ENCODE results near the gene TH.

DNA sequence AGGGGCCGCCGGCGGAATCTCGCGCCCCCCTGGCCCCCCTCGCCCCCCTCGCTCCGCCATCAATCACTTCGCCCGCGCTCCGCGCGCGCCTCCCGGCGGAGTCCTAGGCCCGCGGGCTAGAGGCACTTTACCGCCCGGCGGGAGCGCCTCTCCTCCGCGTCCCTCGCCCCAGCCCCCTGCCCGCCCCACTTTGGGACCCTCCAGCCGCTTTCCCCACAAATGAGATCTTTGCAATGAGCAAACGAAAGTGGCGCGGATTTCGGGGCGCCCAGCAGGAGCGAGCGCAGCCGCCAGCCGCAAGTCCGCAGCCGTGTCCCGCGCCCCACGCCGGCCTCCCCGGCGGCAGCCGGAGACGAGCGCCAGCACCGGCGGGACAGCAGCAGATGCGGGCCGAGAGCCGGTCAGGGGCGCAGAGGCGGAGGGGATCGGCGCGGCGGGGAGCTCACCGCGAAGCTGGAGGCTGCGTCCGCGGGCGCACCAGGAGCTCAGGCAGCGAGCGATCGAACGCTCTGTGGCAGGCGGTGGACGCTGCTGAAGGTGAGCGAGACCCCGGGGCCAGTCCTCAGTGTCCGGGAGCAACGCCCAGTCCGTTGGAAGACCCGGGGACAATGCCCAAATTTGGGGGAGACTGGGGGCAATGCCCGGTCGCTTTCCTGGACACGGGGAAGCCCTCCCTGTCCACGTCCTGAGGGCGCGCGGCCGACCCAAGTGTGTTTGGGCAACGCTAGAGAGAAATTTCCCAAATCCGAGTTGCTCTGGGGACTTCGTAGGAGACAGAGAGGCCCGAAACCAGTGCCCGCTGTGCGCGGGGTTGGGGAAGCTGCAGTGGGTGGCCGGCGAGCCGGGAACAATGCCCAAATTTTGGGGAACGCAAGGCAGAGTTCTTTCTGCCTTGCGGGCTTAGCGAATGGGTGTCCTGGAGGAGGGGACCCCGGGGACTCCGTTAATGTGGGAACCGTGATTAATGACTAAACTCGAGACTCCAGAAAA is 30.9 kb downstream of the TH start:
- TF ChIP-seq, protein P1, sequence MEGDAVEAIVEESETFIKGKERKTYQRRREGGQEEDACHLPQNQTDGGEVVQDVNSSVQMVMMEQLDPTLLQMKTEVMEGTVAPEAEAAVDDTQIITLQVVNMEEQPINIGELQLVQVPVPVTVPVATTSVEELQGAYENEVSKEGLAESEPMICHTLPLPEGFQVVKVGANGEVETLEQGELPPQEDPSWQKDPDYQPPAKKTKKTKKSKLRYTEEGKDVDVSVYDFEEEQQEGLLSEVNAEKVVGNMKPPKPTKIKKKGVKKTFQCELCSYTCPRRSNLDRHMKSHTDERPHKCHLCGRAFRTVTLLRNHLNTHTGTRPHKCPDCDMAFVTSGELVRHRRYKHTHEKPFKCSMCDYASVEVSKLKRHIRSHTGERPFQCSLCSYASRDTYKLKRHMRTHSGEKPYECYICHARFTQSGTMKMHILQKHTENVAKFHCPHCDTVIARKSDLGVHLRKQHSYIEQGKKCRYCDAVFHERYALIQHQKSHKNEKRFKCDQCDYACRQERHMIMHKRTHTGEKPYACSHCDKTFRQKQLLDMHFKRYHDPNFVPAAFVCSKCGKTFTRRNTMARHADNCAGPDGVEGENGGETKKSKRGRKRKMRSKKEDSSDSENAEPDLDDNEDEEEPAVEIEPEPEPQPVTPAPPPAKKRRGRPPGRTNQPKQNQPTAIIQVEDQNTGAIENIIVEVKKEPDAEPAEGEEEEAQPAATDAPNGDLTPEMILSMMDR (IDR thresholded peaks at IDR 0.05 in 2 of 3, conservative IDR thresholded peaks at IDR 0.05 in 1 of 3; ENCODE audit: insufficient read depth in 2 of 3, low read depth in 1 of 3, low read length in 3 of 3), result no peak
- no peak for TF ChIP-seq NR2C2 (CRISPR knock-in tag; IDR thresholded peaks at IDR 0.05)
- no peak for TF ChIP-seq NR2C2 (tag; IDR thresholded peaks at IDR 0.05)

Data from K562 (cell line).